SK-N-SH (cell line): Measurements from ENCODE around the gene CFAP20DC.

ENCODE experiments used
- CTCF ChIP-seq: fragments of 200-600 bp; sonication (generic); IDR thresholded peaks from 2 replicates; pipeline ENCODE4 v1.6.1; 2017; ENCODE audit warnings: antibody characterized with exemption, mild to moderate bottlenecking, moderate library complexity
- EP300 ChIP-seq, 2 experiments: IDR thresholded peaks; 2 replicates each; pipeline versions ENCODE4 v1.4.0 to v1.6.1; 2012; ENCODE audit warnings: borderline replicate concordance in 1 of 2, low read depth in 1 of 2, low read length in 1 of 2
- MAX ChIP-seq: IDR thresholded peaks from 2 replicates; pipeline ENCODE4 v1.4.0; 2012; ENCODE audit warnings: low read depth
- POLR2AphosphoS5 ChIP-seq: IDR thresholded peaks from 2 replicates; pipeline ENCODE4 v1.6.1; 2012; ENCODE audit warnings: low read depth, low read length
- TF ChIP-seq, protein P1 (sequence below): IDR thresholded peaks from 2 replicates; pipeline ENCODE4; 2012

- TF ChIP-seq CTCF (no peak), MAX (no peak), EP300 (IDR thresholded peaks at IDR 0.05; ENCODE audit: borderline replicate concordance in 1 of 2, low read depth in 1 of 2, low read length in 1 of 2) (no peak), POLR2AphosphoS5 (no peak)
- TF ChIP-seq, protein P1, sequence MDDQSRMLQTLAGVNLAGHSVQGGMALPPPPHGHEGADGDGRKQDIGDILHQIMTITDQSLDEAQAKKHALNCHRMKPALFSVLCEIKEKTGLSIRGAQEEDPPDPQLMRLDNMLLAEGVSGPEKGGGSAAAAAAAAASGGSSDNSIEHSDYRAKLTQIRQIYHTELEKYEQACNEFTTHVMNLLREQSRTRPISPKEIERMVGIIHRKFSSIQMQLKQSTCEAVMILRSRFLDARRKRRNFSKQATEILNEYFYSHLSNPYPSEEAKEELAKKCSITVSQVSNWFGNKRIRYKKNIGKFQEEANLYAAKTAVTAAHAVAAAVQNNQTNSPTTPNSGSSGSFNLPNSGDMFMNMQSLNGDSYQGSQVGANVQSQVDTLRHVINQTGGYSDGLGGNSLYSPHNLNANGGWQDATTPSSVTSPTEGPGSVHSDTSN, result no peak
Observed at GRCh38 chr3:58989955-58990354, 59.9 kb downstream of the CFAP20DC start.
